ENCODE measurements around the gene NDUFC1. TPM values are rescaled to one million over a fixed set of nuclear protein-coding genes. Genes with fewer than 3 reads are reported as not detected.

NDUFC1 gene
- 194 TPM for polyA plus RNA-seq (2013, experiment 1 of 2)
- 202 TPM for polyA plus RNA-seq (2013, experiment 2 of 2)

DNA sequence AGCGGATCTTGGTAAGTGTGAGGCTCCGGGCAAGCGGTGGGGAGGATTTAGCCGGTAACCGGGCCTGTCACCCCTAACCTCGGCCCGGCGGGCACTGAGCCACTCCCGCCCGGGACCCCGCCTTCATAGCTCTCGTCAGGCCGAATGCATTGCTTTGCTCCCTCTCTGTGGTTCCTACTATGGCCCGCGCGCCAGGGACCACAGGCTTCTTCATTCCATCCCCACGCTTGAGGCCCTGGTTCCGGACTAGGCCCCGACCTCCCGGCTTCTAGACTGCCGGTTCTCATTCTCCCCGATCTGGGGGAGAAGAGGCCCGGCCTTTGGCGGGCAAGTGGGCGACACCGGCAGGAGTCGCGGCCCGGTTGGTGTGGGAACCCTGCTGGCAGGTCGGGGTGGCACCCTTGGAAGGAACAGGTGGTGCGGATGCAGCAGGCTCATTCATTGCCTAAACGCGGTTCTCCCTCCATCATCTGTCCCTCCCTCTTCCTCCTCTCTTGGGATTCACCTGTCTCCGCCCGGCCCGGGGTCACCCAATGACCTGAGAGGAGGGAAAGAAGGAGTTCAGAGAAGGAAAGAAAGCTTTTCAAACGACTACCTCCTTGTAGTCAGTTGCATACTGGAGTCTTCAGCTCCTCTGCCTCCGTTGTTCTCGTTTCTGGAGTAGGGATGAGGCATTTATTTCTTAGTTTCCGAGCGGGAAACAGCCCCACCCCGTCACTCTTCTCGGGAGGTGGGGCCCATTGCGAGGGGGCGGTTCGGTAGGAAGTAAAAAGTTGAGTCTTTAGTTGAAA is at the start of gene NDUFC1:
NDUFC1 (minus strand) TSS at position 657 of the 791 bp plus-strand sequence. CDS start 6,679 bp downstream, outside the sequence.
- H2AK5ac ChIP-seq (ENCODE audit: low read length): no peak within 1 kb of the TSS
- peak within 1 kb of the TSS; percentile 93 for H3K4me3 ChIP-seq (ENCODE audit: low read length)
- H4K8ac ChIP-seq (ENCODE audit: low read depth, low read length): no peak within 1 kb of the TSS
- peak within 1 kb of the TSS; percentile 87 for H3K4ac ChIP-seq (ENCODE audit: low read depth, low read length)
- peak within 1 kb of the TSS; percentile 62 for H3K18ac ChIP-seq (ENCODE audit: low read length)
- no CpG with 5 or more reads among the region's 46 CpGs for WGBS (ENCODE audit: extremely low coverage, insufficient coverage, low lambda C conversion rate)
- H4K5ac ChIP-seq (ENCODE audit: low read length): no peak within 1 kb of the TSS
- H3K27me3 ChIP-seq (ENCODE audit: insufficient read depth, low read length, poor library complexity): no peaks in the 10 kb centered on the region
- H3K36me3 ChIP-seq (ENCODE audit: control insufficient read depth, insufficient read depth, low read length): peaks cover 3% of the 10 kb centered on the region
- H3K9ac ChIP-seq (ENCODE audit: low read length): peak within 1 kb of the TSS; percentile 81
- H3K27ac ChIP-seq (ENCODE audit: low read depth, low read length): peak within 1 kb of the TSS; percentile 74
- no peak within 1 kb of the TSS for H2BK15ac ChIP-seq (replicated peaks; ENCODE audit: low read depth)
- H3K23ac ChIP-seq (ENCODE audit: low read length): peak within 1 kb of the TSS; percentile 86
- peak within 1 kb of the TSS; percentile 91 for H3K56ac ChIP-seq (ENCODE audit: low read length)
- peak within 1 kb of the TSS; percentile 13 for H2BK120ac ChIP-seq (ENCODE audit: low read depth, low read length)
- peak; percentile 76 for DNase-seq
- peaks cover 51% of the 10 kb centered on the region for H3K79me2 ChIP-seq (ENCODE audit: control insufficient read depth, insufficient read depth, low read length)
- H3K4me1 ChIP-seq (ENCODE audit: control insufficient read depth, low read depth, low read length): no peaks in the 10 kb centered on the region
- peaks cover 2% of the 10 kb centered on the region for H3K79me1 ChIP-seq (ENCODE audit: low read length)
- H2BK5ac ChIP-seq (ENCODE audit: low read length): no peak within 1 kb of the TSS
- peak within 1 kb of the TSS; percentile 64 for H3K4me2 ChIP-seq (ENCODE audit: low read length)

DNA sequence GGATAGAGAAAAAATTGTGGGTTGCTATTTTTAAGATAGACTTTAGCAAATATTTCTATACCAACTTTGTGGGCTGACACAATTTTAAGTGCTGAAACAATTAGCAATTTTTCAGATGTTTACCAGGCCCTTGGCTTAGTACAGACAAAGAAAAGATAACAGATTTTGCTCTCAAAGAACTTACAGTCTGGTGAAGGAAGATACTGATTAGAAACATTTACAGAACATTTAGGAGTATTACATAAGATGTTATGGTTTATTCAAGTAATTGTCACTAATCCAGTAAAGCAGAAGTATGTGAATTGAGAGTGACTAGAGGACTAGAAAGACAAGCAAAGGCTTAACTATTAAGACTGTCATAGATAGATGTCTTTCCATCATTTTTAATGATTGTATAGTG is 35.3 kb upstream of the NDUFC1 start:
- no peak for DNase-seq
- no peak overlapping the region for H3K4ac ChIP-seq (ENCODE audit: low read depth, low read length)
- no peak overlapping the region for H3K9ac ChIP-seq (ENCODE audit: low read length)
- H4K8ac ChIP-seq (ENCODE audit: low read depth, low read length): no peak overlapping the region
- H2AK5ac ChIP-seq (ENCODE audit: low read length): no peak overlapping the region
- H3K4me1 ChIP-seq (ENCODE audit: control insufficient read depth, low read depth, low read length): no peaks in the 10 kb centered on the region
- H3K4me3 ChIP-seq (ENCODE audit: low read length): no peak overlapping the region
- H3K27me3 ChIP-seq (ENCODE audit: insufficient read depth, low read length, poor library complexity): no peaks in the 10 kb centered on the region
- no peak overlapping the region for H3K27ac ChIP-seq (ENCODE audit: low read depth, low read length)
- H3K18ac ChIP-seq (ENCODE audit: low read length): no peak overlapping the region
- H3K4me2 ChIP-seq (ENCODE audit: low read length): no peak overlapping the region
- H3K79me1 ChIP-seq (ENCODE audit: low read length): peaks cover 7% of the 10 kb centered on the region
- H2BK5ac ChIP-seq (ENCODE audit: low read length): no peak overlapping the region
- H3K36me3 ChIP-seq (ENCODE audit: control insufficient read depth, insufficient read depth, low read length): no peaks in the 10 kb centered on the region
- H3K79me2 ChIP-seq (ENCODE audit: control insufficient read depth, insufficient read depth, low read length): peaks cover 5% of the 10 kb centered on the region
- H4K5ac ChIP-seq (ENCODE audit: low read length): no peak overlapping the region
- H2BK15ac ChIP-seq (replicated peaks; ENCODE audit: low read depth): no peak overlapping the region
- no peak overlapping the region for H2BK120ac ChIP-seq (ENCODE audit: low read depth, low read length)
- no peak overlapping the region for H3K23ac ChIP-seq (ENCODE audit: low read length)
- no peak overlapping the region for H3K56ac ChIP-seq (ENCODE audit: low read length)

DNA sequence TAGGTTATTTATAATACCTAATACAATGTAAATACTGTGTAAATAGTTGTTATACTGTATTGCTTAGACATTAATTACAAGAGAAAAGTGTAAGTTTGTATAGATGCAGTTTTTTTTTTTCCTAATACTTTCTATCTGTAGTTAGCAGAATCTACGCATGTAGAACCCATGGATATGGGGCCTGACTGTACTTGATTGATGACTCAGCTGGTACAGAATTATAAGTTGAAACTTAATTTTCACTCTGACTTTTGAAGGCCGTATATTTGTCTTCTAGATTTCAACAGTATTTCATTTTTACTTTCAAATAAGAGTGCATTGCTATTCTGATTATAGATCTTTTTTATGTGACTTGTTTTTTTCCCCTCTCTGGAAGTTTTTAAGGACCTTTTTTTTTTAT is 30.8 kb upstream of the NDUFC1 start:
- no peak overlapping the region for H2AK5ac ChIP-seq (ENCODE audit: low read length)
- no peak for DNase-seq
- no peak overlapping the region for H4K8ac ChIP-seq (ENCODE audit: low read depth, low read length)
- no peaks in the 10 kb centered on the region for H3K4me1 ChIP-seq (ENCODE audit: control insufficient read depth, low read depth, low read length)
- H3K79me2 ChIP-seq (ENCODE audit: control insufficient read depth, insufficient read depth, low read length): peaks cover 34% of the 10 kb centered on the region
- no peak overlapping the region for H3K18ac ChIP-seq (ENCODE audit: low read length)
- no peak overlapping the region for H3K4me2 ChIP-seq (ENCODE audit: low read length)
- no peak overlapping the region for H2BK5ac ChIP-seq (ENCODE audit: low read length)
- H2BK120ac ChIP-seq (ENCODE audit: low read depth, low read length): no peak overlapping the region
- H3K36me3 ChIP-seq (ENCODE audit: control insufficient read depth, insufficient read depth, low read length): no peaks in the 10 kb centered on the region
- H4K5ac ChIP-seq (ENCODE audit: low read length): no peak overlapping the region
- no peak overlapping the region for H3K4ac ChIP-seq (ENCODE audit: low read depth, low read length)
- peaks cover 9% of the 10 kb centered on the region for H3K79me1 ChIP-seq (ENCODE audit: low read length)
- H3K9ac ChIP-seq (ENCODE audit: low read length): no peak overlapping the region
- no peaks in the 10 kb centered on the region for H3K27me3 ChIP-seq (ENCODE audit: insufficient read depth, low read length, poor library complexity)
- no CpG with 5 or more reads among the region's 2 CpGs for WGBS (ENCODE audit: extremely low coverage, insufficient coverage, low lambda C conversion rate)
- no peak overlapping the region for H2BK15ac ChIP-seq (replicated peaks; ENCODE audit: low read depth)
- no peak overlapping the region for H3K23ac ChIP-seq (ENCODE audit: low read length)
- H3K4me3 ChIP-seq (ENCODE audit: low read length): no peak overlapping the region
- H3K27ac ChIP-seq (ENCODE audit: low read depth, low read length): no peak overlapping the region
- no peak overlapping the region for H3K56ac ChIP-seq (ENCODE audit: low read length)

DNA sequence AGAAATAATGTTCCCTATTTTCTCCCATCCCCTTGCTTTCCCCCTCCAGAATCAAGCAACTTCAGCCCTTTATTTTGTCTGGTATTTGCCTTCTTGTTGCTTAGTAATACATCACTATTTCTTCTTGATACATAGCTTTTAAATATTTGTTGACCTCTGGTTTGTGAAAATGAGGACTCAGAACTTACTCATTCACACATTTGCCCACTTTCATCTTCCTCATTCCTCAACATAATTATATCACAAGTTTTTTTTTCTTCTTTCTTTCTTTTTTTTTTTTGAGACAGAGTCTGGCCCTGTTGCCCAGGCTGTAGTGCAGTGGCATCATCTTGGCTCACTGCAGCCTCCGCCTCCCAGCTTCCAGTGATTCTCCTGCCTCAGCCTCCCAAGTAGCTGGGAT is 28.9 kb upstream of the NDUFC1 start:
- no peak overlapping the region for H3K23ac ChIP-seq (ENCODE audit: low read length)

DNA sequence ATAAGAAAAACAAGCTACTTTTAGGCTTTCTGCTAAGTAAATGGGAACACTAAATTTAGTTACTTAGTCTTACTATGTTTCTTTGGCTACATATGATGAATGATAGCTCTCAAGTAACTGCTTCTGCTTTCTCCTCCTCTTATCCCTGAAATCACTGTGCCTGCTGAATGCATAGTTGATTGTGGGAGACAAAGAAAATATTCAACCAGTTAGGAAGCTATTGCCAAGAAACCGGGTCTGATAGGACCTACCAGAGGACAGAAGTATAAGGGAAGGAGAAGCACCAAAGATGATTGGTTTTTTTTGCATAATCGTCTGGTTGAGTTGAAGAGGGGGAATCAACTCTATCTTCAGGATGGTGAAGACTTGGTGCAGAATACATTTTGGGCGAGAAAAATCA is 28.0 kb upstream of the NDUFC1 start:
- no peak for DNase-seq
- Histone ChIP-seq H2BK15ac (replicated peaks; ENCODE audit: low read depth) (no peak overlapping the region), H2AK5ac (ENCODE audit: low read length) (no peak overlapping the region), H4K8ac (ENCODE audit: low read depth, low read length) (no peak overlapping the region), H3K79me2 (ENCODE audit: control insufficient read depth, insufficient read depth, low read length) (peaks cover 52% of the 10 kb centered on the region), H3K4me2 (ENCODE audit: low read length) (no peak overlapping the region), H3K4me1 (ENCODE audit: control insufficient read depth, low read depth, low read length) (no peaks in the 10 kb centered on the region), H3K18ac (ENCODE audit: low read length) (no peak overlapping the region), H3K9ac (ENCODE audit: low read length) (no peak overlapping the region), H3K79me1 (ENCODE audit: low read length) (peaks cover 9% of the 10 kb centered on the region), H3K27ac (ENCODE audit: low read depth, low read length) (no peak overlapping the region), H3K27me3 (ENCODE audit: insufficient read depth, low read length, poor library complexity) (no peaks in the 10 kb centered on the region), H2BK5ac (ENCODE audit: low read length) (no peak overlapping the region), H3K4me3 (ENCODE audit: low read length) (no peak overlapping the region), H3K56ac (ENCODE audit: low read length) (no peak overlapping the region), H3K4ac (ENCODE audit: low read depth, low read length) (no peak overlapping the region), H2BK120ac (ENCODE audit: low read depth, low read length) (no peak overlapping the region), H3K23ac (ENCODE audit: low read length) (no peak overlapping the region), H3K36me3 (ENCODE audit: control insufficient read depth, insufficient read depth, low read length) (no peaks in the 10 kb centered on the region), H4K5ac (ENCODE audit: low read length) (no peak overlapping the region)
- no CpG with 5 or more reads among the region's 3 CpGs for WGBS (ENCODE audit: extremely low coverage, insufficient coverage, low lambda C conversion rate)

More for the DNA sequence above, 28.9 kb upstream of the NDUFC1 start:
- no CpG with 5 or more reads among the region's 1 CpG for WGBS (ENCODE audit: extremely low coverage, insufficient coverage, low lambda C conversion rate)
- DNase-seq: no peak
- Histone ChIP-seq H3K27me3 (ENCODE audit: insufficient read depth, low read length, poor library complexity) (no peaks in the 10 kb centered on the region), H2BK5ac (ENCODE audit: low read length) (no peak overlapping the region), H2BK15ac (replicated peaks; ENCODE audit: low read depth) (no peak overlapping the region), H2AK5ac (ENCODE audit: low read length) (no peak overlapping the region), H3K18ac (ENCODE audit: low read length) (no peak overlapping the region), H2BK120ac (ENCODE audit: low read depth, low read length) (no peak overlapping the region), H3K4me1 (ENCODE audit: control insufficient read depth, low read depth, low read length) (no peaks in the 10 kb centered on the region), H3K79me1 (ENCODE audit: low read length) (peaks cover 9% of the 10 kb centered on the region), H3K27ac (ENCODE audit: low read depth, low read length) (no peak overlapping the region), H3K4me2 (ENCODE audit: low read length) (no peak overlapping the region), H3K4me3 (ENCODE audit: low read length) (no peak overlapping the region), H3K9ac (ENCODE audit: low read length) (no peak overlapping the region), H3K4ac (ENCODE audit: low read depth, low read length) (no peak overlapping the region), H4K8ac (ENCODE audit: low read depth, low read length) (no peak overlapping the region), H3K79me2 (ENCODE audit: control insufficient read depth, insufficient read depth, low read length) (peaks cover 46% of the 10 kb centered on the region), H3K36me3 (ENCODE audit: control insufficient read depth, insufficient read depth, low read length) (no peaks in the 10 kb centered on the region), H4K5ac (ENCODE audit: low read length) (no peak overlapping the region), H3K56ac (ENCODE audit: low read length) (no peak overlapping the region)

All from mesendoderm (in vitro differentiated cells).